Fibroblast of lung (primary cell): ENCODE results near the gene STX3.

Experiments used
- EZH2 ChIP-seq: IDR thresholded peaks from 2 replicates; pipeline ENCODE4 v1.5.1; 2012; ENCODE audit warnings: low read length, control low read depth, mild to moderate bottlenecking; ENCODE audit errors: missing control alignments
- TF ChIP-seq, protein P1 (sequence below), 2 donors: IDR thresholded peaks in 1 of 2; conservative IDR thresholded peaks in 1 of 2; 1 replicate in 1 of 2; 2 replicates in 1 of 2; pipeline ENCODE4 v1.5.1; 2011 to 2012; ENCODE audit warnings: low read length in 2 of 2, control low read depth in 1 of 2, inconsistent platforms in 1 of 2, low read depth in 1 of 2, mild to moderate bottlenecking in 1 of 2

DNA sequence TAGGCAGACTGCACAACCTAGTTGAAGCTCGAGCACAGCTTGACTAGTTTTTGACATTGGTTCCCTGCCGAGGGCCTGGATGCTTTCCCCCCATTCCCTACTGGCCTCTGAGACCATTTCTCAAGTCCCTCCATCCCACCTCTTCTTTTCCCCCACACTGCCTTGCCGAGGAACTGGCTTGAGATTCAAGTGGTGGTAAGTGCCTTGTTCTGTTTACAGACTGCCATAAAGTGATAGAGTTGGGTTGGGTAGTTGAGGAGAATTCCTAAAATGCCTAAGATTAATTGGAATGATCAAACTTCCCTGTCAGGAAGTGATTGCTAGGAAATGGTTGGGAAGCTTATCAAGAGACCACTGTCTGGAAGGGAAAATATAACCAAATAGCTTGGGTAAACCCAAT, 39.2 kb downstream of the STX3 start:
- TF ChIP-seq, protein P1, sequence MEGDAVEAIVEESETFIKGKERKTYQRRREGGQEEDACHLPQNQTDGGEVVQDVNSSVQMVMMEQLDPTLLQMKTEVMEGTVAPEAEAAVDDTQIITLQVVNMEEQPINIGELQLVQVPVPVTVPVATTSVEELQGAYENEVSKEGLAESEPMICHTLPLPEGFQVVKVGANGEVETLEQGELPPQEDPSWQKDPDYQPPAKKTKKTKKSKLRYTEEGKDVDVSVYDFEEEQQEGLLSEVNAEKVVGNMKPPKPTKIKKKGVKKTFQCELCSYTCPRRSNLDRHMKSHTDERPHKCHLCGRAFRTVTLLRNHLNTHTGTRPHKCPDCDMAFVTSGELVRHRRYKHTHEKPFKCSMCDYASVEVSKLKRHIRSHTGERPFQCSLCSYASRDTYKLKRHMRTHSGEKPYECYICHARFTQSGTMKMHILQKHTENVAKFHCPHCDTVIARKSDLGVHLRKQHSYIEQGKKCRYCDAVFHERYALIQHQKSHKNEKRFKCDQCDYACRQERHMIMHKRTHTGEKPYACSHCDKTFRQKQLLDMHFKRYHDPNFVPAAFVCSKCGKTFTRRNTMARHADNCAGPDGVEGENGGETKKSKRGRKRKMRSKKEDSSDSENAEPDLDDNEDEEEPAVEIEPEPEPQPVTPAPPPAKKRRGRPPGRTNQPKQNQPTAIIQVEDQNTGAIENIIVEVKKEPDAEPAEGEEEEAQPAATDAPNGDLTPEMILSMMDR (conservative IDR thresholded peaks at IDR 0.05 in 1 of 2, IDR thresholded peaks at IDR 0.05 in 1 of 2; ENCODE audit: low read depth in 1 of 2, low read length in 2 of 2), result no peak
- TF ChIP-seq EZH2, result no peak
